GM18907 (cell line): ENCODE measurements around the gene SUMO3.

Source experiments
- ATAC-seq: cut with Tn5 transposase; IDR thresholded peaks from one replicate; pipeline ENCODE4 v1.9.1; 2021; ENCODE audit warnings: mild to moderate bottlenecking, moderate library complexity; ENCODE audit not compliant: unreplicated experiment

SUMO3 gene

DNA sequence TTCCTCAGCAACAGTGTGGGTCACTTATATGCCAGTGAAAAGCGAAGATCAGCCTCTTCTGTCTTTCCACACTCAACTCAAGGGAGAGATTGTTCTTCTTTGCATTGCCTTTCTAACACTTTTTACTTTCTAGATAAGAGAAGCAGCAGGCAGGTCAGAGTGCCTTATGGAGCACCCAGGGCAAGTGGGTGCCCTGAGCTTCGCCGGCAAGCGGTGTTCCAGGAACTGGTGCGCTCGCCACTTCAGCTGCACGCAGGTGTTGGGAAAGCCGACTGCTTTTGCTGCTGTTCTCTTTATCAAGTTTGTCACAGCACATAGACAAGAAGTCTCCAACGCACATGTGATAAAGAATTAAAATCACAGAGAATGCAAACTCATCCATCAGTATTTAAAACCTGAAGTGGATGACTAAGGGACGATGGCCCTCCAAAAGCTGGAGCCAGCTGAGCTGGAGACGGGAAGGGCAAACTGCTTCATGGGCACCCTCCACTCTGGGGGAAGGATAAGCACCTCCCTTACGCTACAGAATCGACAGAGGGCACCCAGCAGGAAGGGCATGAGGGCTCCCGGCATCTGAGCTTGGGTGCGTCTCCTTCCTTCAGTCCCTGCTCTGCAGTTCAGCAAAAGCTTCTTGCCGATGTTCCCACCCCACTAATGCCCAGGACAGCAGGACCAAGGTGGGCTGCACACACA, 36.9 kb downstream of the SUMO3 start:
- ATAC-seq = no peak

DNA sequence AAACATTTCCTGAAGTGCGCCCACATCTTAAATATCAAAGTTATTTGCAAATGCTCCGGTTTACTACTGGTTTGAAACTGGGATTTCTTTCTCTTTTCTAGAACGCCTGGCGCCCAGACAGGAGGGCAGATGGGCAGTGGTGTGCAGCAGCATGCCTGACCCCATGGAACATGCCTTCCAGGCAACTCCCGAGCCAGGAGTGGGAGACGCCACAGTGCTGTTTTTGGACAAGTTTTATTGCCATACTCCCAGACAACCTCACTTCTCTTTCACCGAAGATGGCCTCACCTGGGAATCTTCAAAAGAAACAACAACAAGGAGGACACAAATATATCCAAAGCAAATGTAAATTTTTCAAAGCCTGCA, 37.7 kb downstream of the SUMO3 start:
- no peak for ATAC-seq

DNA sequence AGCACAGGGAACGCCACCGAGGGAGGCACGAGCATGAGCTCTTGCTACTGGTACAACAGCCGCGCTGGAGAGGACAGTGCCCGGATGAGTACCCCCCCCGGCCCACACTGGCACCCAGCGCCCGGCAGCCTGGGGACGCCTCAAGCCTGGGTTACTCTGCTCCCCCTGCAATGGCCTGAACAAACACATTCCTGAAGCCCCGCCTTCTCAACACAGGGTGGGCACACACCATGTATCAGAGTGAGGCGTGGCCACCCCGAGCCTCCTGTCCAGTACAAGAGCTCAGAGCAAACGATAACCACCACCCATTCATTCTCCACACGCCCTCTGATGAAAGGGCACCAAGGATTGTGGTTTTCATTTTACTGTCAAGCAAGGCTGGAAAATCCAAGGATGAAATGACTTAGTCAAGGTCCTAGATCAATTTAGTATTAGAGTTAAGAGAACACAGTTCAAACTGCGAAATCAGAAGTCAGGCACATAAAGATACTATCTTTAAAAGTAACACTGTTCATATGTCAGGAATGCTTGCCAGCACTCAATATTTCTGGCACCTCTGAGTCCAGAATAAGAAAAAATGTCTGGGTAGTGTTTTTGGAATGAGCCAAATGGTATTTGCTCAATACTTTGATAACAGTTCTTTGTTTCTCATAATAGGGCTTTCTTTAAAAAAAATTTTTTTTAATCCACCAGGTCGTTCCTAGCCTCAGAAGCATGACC, 38.3 kb downstream of the SUMO3 start:
- no peak for ATAC-seq

DNA sequence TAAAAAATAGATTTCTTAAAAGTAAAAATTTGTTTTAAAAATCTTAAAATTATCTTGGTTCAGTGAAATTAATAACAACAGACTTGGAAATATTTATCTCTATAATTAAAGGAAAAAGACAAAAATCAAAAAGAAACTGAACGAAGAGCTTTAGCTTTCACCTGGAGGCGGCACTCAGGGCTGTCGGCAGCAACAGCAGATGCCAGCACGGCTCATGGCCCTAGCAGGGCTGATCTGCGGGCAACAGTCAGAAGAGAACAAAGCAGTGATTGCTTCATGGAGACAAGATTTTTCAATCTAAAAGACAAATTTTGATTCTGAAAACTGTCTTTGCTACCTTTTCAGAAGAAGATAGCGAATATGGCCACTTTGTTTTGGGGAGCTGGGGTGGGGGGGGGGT, 38.9 kb downstream of the SUMO3 start:
- ATAC-seq = no peak

DNA sequence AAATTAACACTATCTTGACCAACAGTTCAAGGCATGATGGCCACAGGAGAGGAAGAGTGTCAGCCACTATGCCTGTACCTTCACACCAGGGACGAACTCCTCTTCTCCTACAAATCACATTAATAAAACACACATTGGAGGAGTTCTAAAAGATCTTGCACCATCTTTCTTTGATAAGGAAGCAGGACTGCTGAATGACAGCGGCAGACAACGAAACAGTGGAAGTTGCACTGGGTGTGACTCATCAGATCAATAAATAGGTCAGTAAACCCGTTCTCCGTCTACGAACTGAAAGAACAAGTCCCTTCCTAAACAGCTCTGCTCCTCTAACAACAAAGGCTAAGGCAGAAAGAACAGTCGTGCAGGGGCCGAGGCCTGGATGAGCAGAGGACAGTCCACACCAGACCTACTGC, 39.4 kb downstream of the SUMO3 start:
- no peak for ATAC-seq

DNA sequence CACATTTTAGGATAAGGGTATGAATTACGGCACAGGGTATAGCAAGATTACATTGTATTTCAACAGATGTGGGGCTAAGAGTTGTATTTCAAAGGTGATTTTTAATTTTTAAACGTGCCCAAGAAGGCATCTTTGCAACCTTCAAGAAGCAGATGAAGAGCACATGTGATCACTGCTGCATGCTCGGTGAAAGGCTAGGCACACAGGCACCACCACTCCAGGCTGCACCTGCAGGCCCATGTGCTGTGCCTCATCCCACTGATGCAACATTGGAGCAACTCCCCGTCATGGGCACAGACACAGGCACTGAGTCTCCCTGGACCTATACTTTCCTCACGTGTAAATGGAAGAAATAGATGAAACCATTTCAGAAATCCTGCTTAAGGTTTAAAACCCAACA, 39.8 kb downstream of the SUMO3 start:
- no peak for ATAC-seq

DNA sequence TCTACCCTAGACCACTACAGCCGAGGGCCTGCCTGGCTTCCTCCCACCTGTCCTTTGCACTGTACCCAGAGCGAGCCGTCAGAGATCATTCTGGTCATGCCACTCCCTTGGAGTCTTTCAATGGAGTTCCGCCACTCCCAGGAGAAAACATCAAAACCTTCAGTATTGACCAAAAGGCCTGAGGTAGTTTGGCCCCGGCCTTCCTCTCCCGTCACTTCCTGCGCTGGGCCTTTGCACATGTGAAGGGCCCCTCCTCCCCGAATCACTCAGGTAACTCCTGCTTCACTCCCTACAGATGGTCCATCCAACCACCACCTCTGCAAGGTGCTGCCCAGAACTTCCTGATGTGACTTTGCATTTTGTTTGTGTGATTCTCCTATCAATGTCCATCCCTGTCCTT, 42.9 kb downstream of the SUMO3 start:
- no peak for ATAC-seq

DNA sequence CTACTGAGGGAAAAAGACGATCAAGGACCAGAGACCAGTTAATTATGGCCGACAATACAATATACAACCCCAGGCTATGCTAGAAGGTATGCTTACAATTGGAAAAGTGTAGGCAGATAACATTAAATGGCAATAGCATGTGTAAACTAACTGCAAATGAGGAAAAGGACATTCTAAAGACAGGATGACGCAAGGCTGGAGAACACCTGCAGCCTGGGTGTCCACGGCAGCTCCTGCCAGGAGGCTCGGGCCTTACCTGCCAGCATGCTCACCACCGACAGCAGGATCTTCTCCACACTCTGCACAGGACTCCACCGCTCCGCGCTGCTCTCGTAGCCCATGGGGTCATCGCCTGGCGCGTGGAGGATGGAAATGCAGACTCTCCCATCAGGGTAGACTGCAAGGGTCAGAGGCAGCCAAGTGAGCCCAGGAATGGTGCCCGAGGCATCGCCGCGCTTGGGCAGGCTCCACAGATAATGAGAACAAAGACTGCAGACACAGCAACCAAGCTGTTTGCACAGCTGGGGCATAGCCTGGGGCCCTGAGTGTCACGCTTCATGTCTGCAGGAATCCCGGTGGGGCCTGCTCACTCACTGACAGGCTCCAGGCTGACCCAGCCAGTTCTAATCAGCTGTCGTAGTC, 44.5 kb downstream of the SUMO3 start:
- no peak for ATAC-seq

DNA sequence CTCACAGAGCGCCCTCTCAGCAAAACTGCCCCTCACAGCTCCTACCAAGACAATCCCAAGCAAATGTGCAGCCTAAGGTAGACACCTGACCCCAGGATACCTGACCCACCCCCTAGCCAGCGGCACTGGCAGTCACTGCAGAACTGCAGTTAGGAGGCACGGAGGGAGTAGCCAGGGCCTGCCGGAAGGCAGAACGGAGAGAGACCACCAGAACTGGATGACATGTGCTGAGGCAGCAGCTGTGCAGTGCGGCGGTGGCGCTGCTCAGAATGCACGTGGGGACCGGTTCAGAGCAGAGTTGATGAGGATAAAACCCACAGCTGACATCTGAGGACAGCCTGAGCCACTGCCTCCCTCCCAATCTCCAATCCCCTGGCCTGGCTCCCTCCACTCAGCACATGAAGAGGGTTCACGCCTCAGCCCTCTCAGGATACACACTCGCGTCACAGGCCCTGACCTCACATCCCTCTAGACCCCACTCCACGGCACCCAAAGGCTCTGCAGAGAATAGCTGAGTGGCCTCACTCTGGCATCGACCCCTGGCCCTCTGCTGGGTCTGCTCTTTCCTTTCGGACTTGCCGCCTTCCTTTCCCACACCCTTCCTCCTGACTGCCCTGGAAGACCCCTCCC, 45.9 kb downstream of the SUMO3 start:
- ATAC-seq = no peak

DNA sequence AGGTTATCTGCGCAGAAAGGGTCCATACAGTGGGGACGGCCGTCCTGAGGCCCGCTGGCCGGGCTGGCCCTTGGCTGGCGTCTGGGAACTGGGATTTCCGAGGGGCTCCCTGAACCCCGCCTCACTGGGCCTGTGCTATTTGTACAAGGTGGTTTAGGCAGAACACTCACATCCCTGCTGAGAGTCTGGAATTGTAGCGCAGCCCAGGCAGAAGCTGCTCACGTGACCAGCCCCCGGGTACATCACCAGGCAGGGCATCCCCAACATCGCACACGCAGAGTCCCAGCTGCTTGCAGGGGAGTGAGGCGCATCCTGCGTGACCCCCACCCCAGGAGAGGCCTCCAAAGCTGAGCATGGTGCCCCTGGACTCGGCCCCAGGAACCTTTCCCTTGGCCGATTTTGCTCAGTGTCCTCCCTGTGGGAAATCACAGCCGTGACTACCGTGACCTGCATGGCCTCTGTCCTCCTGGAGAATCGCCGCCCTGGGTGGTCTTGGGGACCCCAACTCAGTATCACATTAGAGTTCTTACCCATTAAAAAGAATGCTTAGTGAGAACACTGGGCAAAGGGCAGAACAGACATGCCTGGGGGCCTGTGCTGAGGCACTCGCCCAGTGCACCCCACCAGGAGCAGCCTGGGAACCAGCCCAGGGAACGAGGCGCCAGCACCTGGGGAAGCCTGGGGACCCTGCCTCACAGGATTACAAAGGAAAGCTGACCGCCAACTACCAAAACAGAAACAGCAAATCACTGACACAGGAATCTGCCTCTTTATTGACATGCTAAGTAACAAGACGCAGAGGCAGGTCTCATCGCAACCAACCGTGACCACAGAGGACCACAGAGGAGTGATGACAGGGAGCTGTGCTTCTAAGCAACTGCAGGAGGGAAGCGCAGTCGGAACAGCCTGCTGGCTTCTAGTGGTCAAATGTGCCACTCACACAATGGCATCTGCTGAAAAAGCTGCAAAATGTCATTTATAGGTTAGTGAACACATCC, 49.7 kb downstream of the SUMO3 start:
- ATAC-seq = no peak

DNA sequence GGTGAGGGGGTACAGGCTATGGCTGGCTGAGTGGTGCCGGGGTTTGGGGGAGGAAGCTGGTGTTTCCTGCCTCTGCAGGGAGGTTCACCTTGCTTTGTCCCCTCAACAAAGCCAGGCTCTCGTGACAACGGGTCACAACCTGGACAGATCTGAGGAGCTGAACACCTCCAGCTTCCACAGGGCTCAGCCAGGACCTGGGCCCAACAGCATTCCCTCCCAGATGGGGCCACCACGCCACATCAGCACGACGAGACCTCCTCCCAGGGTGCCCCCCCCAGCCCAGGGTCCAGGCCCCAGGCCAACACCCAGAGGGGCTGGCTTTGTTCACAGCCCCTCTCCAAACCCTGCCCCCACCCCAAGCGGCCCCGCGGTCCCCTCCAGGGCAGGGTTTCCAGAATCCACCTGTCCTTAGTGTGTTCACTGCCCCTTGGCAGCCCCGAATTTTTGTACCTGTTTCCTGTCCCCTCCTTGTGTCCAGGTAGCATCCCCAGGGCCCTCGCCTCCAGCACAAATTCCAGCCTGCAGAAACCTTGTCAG, 51.0 kb downstream of the SUMO3 start:
- ATAC-seq = no peak

DNA sequence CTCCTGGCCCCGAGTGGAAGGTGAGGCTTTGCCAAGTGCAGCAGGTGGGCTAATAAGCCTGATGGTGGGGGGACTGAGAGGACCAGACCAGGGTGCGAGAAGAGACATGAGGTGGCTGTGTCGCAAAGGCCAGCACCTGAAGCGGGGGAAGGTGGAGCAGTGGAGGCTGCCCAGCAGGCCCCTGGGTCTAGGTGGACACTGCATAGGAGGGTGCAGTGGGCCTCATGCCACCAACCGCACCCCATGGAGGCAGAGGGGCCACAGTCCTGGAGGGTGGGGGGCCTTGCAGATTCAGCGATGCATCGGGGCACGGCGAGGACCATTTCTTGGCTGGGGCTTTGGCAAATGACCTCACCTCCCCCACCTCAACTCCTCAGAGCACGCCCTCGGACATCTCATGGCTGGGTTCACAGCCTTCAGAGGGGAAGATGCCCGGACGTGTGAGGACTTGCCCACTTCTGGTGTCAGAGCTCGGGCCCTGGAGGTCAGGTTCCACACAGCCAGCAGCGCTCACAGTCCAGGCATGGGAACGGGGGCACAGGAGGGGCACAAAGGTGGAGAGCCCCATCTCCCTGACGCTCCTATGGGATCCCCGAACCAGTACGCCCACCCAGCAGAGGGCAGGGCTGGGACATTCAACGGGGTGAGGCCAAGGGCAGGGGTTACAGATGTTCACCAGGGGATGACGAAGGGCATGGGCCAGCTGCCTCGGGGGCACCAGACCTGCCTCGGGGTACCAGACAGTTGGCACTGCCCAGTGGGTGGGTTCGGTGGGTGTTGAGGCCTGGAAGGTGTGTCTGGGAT, 51.6 kb downstream of the SUMO3 start:
- ATAC-seq = no peak

DNA sequence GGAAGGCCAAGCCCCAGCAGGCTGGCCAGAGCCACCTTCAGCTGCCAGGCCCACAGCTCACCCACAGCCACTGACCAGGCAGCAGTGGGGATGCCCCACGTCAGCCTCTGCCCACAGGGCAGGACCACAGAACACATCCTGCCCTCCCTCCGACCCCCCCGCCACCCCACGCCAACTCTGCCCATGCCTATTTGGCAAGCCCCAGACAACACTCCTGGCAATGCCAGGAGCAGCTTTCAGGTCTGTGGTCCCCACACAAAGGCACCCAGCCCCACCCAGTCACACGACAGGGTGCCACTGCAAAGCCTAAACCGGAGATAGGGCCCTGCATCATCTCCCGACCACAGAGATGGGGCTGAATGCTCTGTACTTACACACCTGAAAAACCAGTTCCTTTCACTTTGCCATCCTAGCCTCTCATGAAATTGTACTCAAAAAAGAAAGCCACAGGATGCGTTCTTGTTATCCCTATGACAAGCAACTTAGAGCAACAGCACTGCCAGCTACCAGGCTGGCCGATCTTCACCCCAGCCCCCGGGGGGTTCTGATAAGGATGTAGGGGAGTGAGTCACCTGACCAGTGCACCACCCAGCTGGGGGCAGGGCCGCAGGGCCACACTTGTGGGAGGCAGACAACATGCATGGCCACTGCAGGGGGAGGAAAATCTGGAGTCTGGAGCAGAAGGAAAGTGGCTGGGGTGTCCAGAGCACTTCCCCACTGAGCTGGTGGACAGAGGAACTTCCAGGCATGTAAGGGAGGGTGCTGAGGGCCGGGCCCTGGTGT, 52.4 kb downstream of the SUMO3 start:
- no peak for ATAC-seq

DNA sequence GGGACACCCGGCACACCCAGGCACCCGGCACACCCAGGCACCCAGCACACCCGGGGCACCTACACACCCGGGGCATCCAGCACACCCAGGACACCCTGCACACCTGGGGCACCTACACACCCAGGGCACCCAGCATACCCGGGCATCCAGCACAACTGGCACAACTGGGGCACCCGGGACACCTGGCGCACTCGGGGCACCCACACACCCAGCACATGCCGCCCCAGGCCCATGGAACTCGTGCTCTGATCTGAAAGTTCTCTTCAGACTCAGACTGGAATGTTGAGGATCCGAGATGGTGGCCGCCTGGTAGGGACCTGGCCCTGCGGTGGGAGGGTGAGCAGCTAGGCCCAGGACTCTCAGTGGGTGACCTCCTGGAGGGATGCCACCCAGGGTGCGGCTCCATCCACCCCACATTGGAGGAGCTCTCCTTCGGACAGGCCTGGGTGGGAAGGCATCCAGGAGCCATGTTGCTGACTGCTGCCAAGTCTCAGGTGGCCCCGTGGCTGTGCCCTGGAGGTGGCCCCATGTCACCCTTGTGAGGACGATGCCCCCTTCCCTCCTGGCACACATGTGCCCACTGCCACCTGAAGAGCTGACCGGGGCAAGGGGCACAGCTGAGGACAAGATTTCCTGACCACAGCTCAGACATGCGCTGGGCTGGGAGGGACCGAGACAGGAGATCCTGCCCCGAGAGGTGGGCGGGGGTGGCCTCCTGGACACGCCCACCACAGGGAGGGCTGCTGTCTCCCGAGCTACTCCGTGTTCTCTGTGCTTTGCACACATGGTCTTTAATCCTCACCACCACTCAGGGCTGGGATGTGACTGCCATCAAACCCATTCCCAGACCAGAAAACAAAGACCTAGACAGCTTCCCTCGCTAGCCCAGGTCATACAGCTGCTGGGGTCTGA, 53.3 kb downstream of the SUMO3 start:
- no peak for ATAC-seq

DNA sequence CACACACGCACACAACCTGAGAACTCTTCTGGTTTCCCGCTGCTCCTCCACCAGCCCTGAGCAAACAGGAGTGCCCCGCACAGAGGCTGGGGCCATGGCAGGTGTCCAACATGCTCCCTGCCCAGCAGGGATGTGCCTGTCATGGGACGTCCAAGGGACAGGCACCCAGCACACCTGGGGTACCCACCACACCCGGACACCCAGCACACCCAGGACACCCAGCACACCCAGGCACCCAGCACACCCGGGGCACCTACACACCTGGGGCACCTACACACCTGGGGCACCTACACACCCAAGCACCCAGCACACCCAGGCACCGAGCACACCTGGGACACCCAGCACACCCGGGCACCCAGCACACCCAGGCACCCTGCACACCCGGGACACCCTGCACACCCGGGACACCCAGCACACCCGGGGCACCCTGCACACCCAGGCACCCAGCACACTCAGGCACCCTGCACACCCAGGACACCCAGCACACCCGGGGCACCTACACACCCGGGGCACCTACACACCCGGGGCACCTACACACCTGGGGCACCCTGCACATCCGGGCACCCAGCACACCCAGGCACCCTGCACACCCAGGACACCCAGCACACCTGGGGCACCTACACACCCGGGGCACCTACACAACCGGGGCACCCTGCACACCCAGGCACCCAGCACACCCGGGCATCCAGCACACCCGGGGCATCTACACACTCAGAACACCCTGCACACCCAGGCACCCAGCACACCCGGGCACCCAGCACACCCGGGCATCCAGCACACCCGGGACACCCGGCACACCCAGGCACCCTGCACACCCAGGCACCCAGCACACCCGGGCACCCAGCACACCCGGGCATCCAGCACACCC, 54.2 kb downstream of the SUMO3 start:
- ATAC-seq = no peak

DNA sequence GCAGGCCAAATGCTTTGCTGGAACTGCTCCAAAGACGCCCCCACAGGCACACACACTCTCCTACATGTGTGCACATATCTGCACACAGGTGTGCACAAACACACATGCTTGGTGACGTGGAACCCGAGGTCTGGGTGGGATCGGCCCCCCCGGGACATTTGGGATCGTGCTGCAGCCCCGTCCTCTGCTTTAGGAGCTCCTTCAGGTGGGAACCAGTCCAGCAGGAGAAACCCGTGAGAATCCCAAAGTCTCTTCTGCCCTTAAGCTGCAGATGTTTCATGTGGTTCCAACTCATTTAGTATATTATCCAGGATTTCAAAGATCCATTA, 54.8 kb downstream of the SUMO3 start:
- no peak for ATAC-seq
